Peyer's patch (tissue), 4 donors: ENCODE measurements around the gene RTN4.

ENCODE experiments used
- POLR2A ChIP-seq, 2 donors: fragments of 450-650 bp; IDR thresholded peaks; one replicate each; pipeline ENCODE4 v1.5.1; 2017; ENCODE audit warnings: antibody characterized with exemption in 2 of 2, mild to moderate bottlenecking in 2 of 2, moderate library complexity in 2 of 2
- TF ChIP-seq, protein P1 (sequence below), 6 experiments: fragments of 450-650 bp in 4 of 6; fragments of 200-600 bp in 2 of 6; sonication (generic) in 1 of 6; IDR thresholded peaks; one replicate each; pipeline ENCODE4 v1.5.1; 2017 to 2019; ENCODE audit warnings: antibody characterized with exemption in 6 of 6, mild to moderate bottlenecking in 3 of 6, moderate library complexity in 1 of 6

DNA sequence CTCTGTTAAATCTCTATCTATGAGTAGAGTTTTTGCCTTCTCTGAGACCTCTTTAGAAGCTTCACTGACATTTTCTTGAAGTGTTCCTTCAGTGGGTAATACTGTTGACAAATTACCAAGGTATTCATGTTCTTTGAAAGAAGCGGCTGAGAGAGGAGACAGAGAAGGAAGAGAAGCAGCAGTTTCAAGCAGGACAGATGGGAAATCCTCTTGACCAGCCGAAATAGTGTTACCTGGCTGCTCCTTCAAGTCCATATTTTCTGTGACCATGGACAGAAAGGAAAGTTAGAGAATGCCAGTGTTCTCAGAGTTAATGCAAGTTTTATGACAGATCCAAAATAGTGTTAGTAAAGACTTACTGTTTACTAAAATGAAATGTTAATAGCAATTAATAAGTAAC, 23.0 kb downstream of the RTN4 start:
- TF ChIP-seq, protein P1, sequence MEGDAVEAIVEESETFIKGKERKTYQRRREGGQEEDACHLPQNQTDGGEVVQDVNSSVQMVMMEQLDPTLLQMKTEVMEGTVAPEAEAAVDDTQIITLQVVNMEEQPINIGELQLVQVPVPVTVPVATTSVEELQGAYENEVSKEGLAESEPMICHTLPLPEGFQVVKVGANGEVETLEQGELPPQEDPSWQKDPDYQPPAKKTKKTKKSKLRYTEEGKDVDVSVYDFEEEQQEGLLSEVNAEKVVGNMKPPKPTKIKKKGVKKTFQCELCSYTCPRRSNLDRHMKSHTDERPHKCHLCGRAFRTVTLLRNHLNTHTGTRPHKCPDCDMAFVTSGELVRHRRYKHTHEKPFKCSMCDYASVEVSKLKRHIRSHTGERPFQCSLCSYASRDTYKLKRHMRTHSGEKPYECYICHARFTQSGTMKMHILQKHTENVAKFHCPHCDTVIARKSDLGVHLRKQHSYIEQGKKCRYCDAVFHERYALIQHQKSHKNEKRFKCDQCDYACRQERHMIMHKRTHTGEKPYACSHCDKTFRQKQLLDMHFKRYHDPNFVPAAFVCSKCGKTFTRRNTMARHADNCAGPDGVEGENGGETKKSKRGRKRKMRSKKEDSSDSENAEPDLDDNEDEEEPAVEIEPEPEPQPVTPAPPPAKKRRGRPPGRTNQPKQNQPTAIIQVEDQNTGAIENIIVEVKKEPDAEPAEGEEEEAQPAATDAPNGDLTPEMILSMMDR (IDR thresholded peaks at IDR 0.05): no peak
- no peak for TF ChIP-seq POLR2A (IDR thresholded peaks at IDR 0.05)
